ENCODE data around the gene SLC38A9.

SLC38A9 gene

DNA sequence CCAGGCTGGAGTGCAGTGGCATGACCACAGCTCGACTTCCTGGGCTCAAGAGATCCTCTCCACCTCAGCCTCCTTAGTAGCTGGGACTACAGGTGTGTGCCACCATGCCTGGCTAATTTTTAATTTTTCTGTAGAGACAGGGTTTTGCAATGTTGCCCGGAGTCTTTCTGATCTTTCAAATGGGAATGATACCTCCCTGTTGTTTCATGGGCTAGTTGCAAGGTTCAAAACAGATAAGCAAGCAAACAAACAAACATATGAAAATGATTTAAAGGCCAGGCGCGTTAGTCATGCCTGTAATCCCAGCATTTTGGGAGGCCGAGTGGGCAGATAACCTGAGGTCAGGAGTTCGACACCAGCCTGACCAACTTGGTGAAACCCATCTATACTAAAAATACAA lies 132.1 kb downstream of the SLC38A9 start:
- no peak for DNase-seq (ENCODE audit: low spot score)

DNA sequence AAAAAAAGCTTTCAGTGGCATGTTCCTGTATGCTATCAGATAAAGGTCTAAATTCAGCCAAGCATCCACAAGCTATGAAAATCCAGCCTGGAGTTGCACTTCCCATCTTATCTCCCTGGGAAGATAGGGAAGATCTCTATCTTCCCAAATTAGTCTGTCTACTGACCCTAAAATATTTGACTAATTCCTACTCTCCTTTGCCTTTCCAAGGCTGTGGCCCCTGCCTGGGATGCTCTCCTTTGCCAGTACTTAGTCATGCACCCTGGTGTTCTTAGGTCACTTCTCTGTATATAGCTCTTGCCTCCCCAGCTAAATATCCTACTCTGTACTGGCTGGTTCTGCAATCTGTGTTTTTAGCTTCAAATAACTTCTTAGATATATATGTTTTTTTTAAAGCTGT lies 133.4 kb downstream of the SLC38A9 start:
- DNase-seq (ENCODE audit: low spot score): no peak

DNA sequence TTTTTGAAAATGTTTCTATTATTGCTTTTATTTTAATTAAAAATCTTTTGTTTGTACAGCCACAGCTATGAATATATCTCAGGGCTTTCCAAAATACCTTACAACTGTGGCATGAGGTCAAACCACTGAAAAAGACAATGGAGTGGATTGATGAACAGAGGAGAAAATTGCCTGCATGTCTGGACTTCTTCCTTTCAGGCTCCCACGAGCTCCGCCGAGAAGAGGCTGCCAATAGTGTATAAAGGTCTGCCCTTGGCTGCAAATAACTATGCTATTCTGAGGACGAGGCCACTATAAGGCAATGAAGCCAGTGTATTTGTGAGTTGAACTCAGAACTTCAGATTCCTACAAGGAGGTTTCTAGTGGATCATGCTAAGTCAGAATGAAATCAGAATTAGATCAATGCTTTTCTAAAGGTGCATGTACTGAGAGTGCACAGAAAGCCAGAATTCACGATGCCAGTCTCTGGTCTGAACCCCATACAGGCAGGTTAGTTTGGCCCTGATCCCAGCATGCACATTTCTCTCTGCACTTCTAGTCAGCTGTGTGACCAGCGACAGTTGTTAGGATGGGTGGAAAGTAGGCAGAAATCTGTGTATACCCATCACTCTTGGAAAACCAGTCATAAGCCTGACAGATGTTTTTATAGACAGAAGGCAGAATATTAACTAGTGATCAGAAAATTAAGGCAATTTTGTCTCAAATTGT lies 134.6 kb downstream of the SLC38A9 start:
- DNase-seq (ENCODE audit: low spot score): no peak

DNA sequence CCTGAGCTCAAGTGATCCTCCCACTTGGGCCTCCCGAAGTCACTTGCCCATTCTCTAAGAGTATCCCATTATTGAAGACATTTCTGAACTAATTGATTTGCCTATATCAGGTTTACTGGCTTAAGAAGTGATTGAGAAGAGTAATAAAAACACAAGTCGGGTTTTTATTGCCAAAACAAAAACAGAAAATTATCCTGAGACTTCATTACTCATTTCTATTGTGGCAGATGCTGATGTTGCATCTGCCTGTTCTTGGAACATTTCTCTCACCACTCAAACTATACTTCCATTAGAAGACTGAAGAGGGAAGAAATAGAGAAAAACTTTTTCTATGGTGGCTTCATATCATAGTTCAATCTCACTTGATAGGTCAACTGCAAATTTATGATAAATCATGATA lies 135.5 kb downstream of the SLC38A9 start:
- DNase-seq (ENCODE audit: low spot score): no peak

Data from CD4-positive, alpha-beta T cell treated with Interleukin-2 at 100 ng/mL for 4 hours (primary cell).